GM23248 (cell line): ENCODE results near the gene RNASEH2C. TPM values are rescaled to one million over a fixed set of nuclear protein-coding genes. Genes with fewer than 3 reads are reported as not detected.

ENCODE experiments used
- DNase-seq: peaks from one replicate; pipeline ENCODE4 v3.0.0-alpha.2; 2015
- H2AFZ ChIP-seq: fragments of 200-600 bp; sonication (generic); 2 replicates; pipeline ENCODE4 v1.6.1; 2016; ENCODE audit warnings: antibody characterized with exemption
- H3F3A ChIP-seq: fragments of 200-600 bp; sonication (generic); 2 replicates; pipeline ENCODE4 v1.6.1; 2016; ENCODE audit warnings: mild to moderate bottlenecking, antibody characterized with exemption, mixed run types; ENCODE audit not compliant: insufficient read depth
- H3K27ac ChIP-seq: fragments of 200-600 bp; sonication (generic); 2 replicates; pipeline ENCODE4 v1.5.1; 2016; ENCODE audit warnings: mild to moderate bottlenecking
- H3K27me3 ChIP-seq: fragments of 200-600 bp; sonication (generic); replicated peaks from 2 replicates; pipeline ENCODE4 v1.6.1; 2016; ENCODE audit warnings: mild to moderate bottlenecking; ENCODE audit not compliant: insufficient read depth
- H3K36me3 ChIP-seq: fragments of 200-600 bp; sonication (generic); 2 replicates; pipeline ENCODE4 v1.6.1; 2016; ENCODE audit warnings: low read depth, mild to moderate bottlenecking
- H3K4me1 ChIP-seq: fragments of 200-600 bp; sonication (generic); 2 replicates; pipeline ENCODE4 v1.6.1; 2016; ENCODE audit warnings: mild to moderate bottlenecking; ENCODE audit not compliant: insufficient read depth
- H3K4me2 ChIP-seq: fragments of 200-600 bp; sonication (generic); one replicate; pipeline ENCODE4 v1.6.1; 2016; ENCODE audit warnings: mild to moderate bottlenecking; ENCODE audit not compliant: unreplicated experiment
- H3K4me3 ChIP-seq: fragments of 200-600 bp; sonication (generic); 2 replicates; pipeline ENCODE4 v1.5.1; 2016; ENCODE audit warnings: mild to moderate bottlenecking
- H3K79me2 ChIP-seq: fragments of 200-600 bp; sonication (generic); 2 replicates; pipeline ENCODE4 v1.6.1; 2016; ENCODE audit warnings: mild to moderate bottlenecking; ENCODE audit not compliant: insufficient read depth
- H3K9ac ChIP-seq: fragments of 200-600 bp; sonication (generic); 2 replicates; pipeline ENCODE4 v1.6.1; 2016; ENCODE audit warnings: mild to moderate bottlenecking
- H3K9me2 ChIP-seq: fragments of 200-600 bp; sonication (generic); 2 replicates; pipeline ENCODE4 v1.6.1; 2016; ENCODE audit warnings: mixed run types, mild to moderate bottlenecking, moderate library complexity; ENCODE audit not compliant: insufficient read depth
- H3K9me3 ChIP-seq: fragments of 200-600 bp; sonication (generic); one replicate; pipeline ENCODE4 v1.6.1; 2017; ENCODE audit warnings: low read depth
- H4K20me1 ChIP-seq: fragments of 200-600 bp; sonication (generic); 2 replicates; pipeline ENCODE4 v1.6.0; 2016; ENCODE audit not compliant: insufficient read depth
- EZH2 ChIP-seq: fragments of 200-600 bp; sonication (generic); IDR thresholded peaks from 2 replicates; pipeline ENCODE4 v1.6.1; 2018; ENCODE audit warnings: antibody characterized with exemption, mild to moderate bottlenecking; ENCODE audit not compliant: insufficient read depth, poor library complexity, severe bottlenecking
- EZH2phosphoT487 ChIP-seq: fragments of 200-600 bp; sonication (generic); IDR thresholded peaks from 2 replicates; pipeline ENCODE4 v1.6.1; 2018; ENCODE audit warnings: antibody characterized with exemption, moderate library complexity, mild to moderate bottlenecking, low read depth; ENCODE audit not compliant: insufficient read depth
- WGBS, 2 experiments: methylation state at CpG; one replicate each; pipeline ENCODE4 v1.1.6; 2015 to 2017; ENCODE audit warnings: low lambda C conversion rate in 2 of 2, low coverage in 1 of 2; ENCODE audit errors: missing lambda C conversion rate in 2 of 2; 5-methylcytosine and 5-hydroxymethylcytosine counted together
- in situ Hi-C: fragments of 300-500 bp; cut with MboI; formaldehyde crosslinking; loops from 2 replicates; pipeline ENCODE4 v1.15.0; 2020
- polyA plus RNA-seq: library from polyadenylated mRNA; unstranded; fragments of >200 nt; fragmentation: Nextera tagmentation; extraction: Ambion mirVana; gene quantifications from 2 replicates; pipeline ENCODE4 v1.2.1, GENCODE V29; 2016
- total RNA-seq: library from RNA; depleted of rRNA; stranded (reverse); fragments of >200 nt; shearing (Covaris generic); gene quantifications from 2 replicates; pipeline ENCODE4 v1.2.3, GENCODE V29; 2014

The RNASEH2C gene
- total and polyA plus RNA-seq, 2 experiments from 2014 or later = 45.7 to 117 TPM

DNA sequence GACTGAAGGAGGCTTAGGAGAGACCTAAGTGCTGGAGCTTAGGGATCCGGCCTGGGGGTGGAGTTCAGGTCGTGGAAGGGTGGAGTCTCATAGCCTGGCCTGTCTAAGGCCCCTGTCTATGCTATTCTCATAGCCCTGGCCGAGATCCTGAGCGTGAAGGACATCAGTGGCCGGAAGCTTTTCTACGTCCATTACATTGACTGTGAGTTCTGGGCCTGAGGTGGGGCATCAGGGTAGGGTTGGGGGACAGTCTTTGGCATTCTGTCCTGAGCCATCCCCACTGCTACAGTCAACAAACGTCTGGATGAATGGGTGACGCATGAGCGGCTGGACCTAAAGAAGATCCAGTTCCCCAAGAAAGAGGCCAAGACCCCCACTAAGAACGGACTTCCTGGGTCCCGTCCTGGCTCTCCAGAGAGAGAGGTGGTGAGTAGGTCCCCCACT, 7.9 kb downstream of the RNASEH2C start:
- no peak for DNase-seq
- Histone ChIP-seq H3K79me2 (peaks cover 53% of the 10 kb centered on the region), H2AFZ (peak overlapping the region; percentile 85), H3F3A (0 out of 2 replicates have a peak, but pooled peaks cover 3% of the 10 kb centered on the region), H3K4me2 (peak overlapping the region; percentile 82), H3K27ac (peak overlapping the region; percentile 97), H4K20me1 (no peaks in the 10 kb centered on the region), H3K4me1 (peaks cover 4% of the 10 kb centered on the region; the same call in 1 of the 2 replicates), H3K9ac (peak overlapping the region; percentile 94), H3K9me2 (no peaks in the 10 kb centered on the region), H3K36me3 (peaks cover 15% of the 10 kb centered on the region), H3K4me3 (peak overlapping the region; percentile 79), H3K27me3 (no peaks in the 10 kb centered on the region), H3K9me3 (no peaks in the 10 kb centered on the region)
- in situ Hi-C loops = no loop called here
- 24 to 26% methylated on average over 11 of the region's 11 CpGs for WGBS, 2 experiments
- TF ChIP-seq EZH2phosphoT487 (no peak), EZH2 (no peak)

DNA sequence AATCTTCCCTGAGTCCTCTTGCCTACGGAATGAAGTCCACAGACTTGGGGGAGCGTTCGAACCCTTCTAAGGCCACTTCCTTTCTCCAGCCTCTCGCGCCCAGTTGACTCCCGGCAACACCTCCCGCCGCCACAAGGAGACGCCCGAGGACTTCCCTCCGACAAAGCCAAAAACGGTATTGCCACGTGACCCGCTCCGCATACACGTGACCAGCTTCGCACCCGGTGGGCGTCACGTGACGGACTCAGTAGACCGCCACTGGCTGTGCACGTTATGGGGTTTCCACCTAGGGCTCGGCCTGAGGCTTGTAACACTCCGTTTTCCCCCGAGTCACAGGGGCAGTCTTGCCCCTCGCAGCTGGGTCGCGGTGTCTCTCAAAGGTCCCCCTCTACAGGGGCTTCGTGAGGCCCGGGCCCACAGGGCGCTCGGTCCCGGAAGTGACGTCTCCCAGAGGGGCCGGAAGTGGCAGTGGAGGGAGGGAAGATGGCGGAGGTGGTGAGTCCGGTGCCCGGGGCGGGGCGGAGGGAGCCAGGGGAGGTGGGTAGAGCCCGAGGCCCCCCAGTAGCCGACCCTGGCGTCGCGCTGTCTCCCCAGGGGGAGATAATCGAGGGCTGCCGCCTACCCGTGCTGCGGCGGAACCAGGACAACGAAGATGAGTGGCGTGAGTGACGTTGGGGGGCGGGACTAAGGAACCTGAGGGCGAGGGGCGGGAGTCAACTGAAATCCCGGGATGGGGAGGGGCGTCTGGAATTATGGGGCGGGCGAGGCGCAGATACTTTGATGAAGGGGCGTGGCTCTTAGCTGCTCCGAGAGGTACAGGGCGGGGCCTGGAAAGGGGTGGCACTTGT, 8.6 kb downstream of the RNASEH2C start, which contains the start of gene KAT5:
Gene KAT5, plus strand, starts transcription at position 468 of the 848 bp plus-strand sequence. Its CDS starts 16 bp downstream, at position 484.
- H3K27me3 ChIP-seq = no peaks in the 10 kb centered on the region
- H3K9me2 ChIP-seq = no peaks in the 10 kb centered on the region
- WGBS, 2 experiments = 1% methylated on average over 55 to 65 of the region's 65 CpGs
- H3K36me3 ChIP-seq = peaks cover 12% of the 10 kb centered on the region
- in situ Hi-C loops = no loop called here
- H4K20me1 ChIP-seq = no peaks in the 10 kb centered on the region
- peaks cover 4% of the 10 kb centered on the region; the same call in 1 of the 2 replicates for H3K4me1 ChIP-seq
- H3K4me3 ChIP-seq = peak within 1 kb of the TSS; percentile 79
- H3K79me2 ChIP-seq = peaks cover 46% of the 10 kb centered on the region
- H3K4me2 ChIP-seq = peak within 1 kb of the TSS; percentile 82
- peak within 1 kb of the TSS; percentile 94 for H3K9ac ChIP-seq
- 0 out of 2 replicates have a peak, but pooled peaks cover 3% of the 10 kb centered on the region for H3F3A ChIP-seq
- peak within 1 kb of the TSS; percentile 97 for H3K27ac ChIP-seq
- H2AFZ ChIP-seq = peak within 1 kb of the TSS; percentile 85
- no peak for TF ChIP-seq EZH2
- no peak for TF ChIP-seq EZH2phosphoT487
- peak; percentile 100 for DNase-seq
- H3K9me3 ChIP-seq = no peaks in the 10 kb centered on the region

- peak overlapping the region; percentile 85 for H2AFZ ChIP-seq
- no peak overlapping the region for H3K9ac ChIP-seq
- H3K27ac ChIP-seq = no peak overlapping the region
- peak overlapping the region; percentile 82 for H3K4me2 ChIP-seq
- peak; percentile 15 for DNase-seq
- no peak overlapping the region for H3K4me3 ChIP-seq
- H3K79me2 ChIP-seq = peaks cover 30% of the 10 kb centered on the region
- no peaks in the 10 kb centered on the region for H3K27me3 ChIP-seq
- no peaks in the 10 kb centered on the region for H3K9me2 ChIP-seq
- TF ChIP-seq EZH2phosphoT487 (no peak), EZH2 (no peak)
- no peaks in the 10 kb centered on the region for H4K20me1 ChIP-seq
- H3K36me3 ChIP-seq = peaks cover 5% of the 10 kb centered on the region
- no peaks in the 10 kb centered on the region for H3K9me3 ChIP-seq
- 0 out of 2 replicates have a peak, but pooled peaks cover 3% of the 10 kb centered on the region for H3F3A ChIP-seq
- WGBS, 2 experiments = 79 to 81% methylated on average over 3 of the region's 3 CpGs
- H3K4me1 ChIP-seq = peaks cover 4% of the 10 kb centered on the region; the same call in 1 of the 2 replicates
- in situ Hi-C loops = no loop called here
Measured at GRCh38 chr11:65710421-65710820, 10.2 kb downstream of the RNASEH2C start.

GRCh38 chr11:65709661-65710060, 10.9 kb downstream of the RNASEH2C start:
- H3K9me3 ChIP-seq = no peaks in the 10 kb centered on the region
- H3K4me2 ChIP-seq = no peak overlapping the region
- H4K20me1 ChIP-seq = no peaks in the 10 kb centered on the region
- no peaks in the 10 kb centered on the region for H3K9me2 ChIP-seq
- H3F3A ChIP-seq = 0 out of 2 replicates have a peak, but pooled peaks cover 3% of the 10 kb centered on the region
- H3K79me2 ChIP-seq = peaks cover 23% of the 10 kb centered on the region
- no peak for TF ChIP-seq EZH2
- TF ChIP-seq EZH2phosphoT487 = no peak
- H3K27ac ChIP-seq = no peak overlapping the region
- no peaks in the 10 kb centered on the region for H3K27me3 ChIP-seq
- H3K9ac ChIP-seq = no peak overlapping the region
- WGBS, 2 experiments = 81 to 86% methylated on average over 8 of the region's 8 CpGs
- in situ Hi-C loops = no loop called here
- no peak for DNase-seq
- no peak overlapping the region for H2AFZ ChIP-seq
- H3K36me3 ChIP-seq = peaks cover 2% of the 10 kb centered on the region
- H3K4me1 ChIP-seq = peaks cover 4% of the 10 kb centered on the region; the same call in 1 of the 2 replicates
- no peak overlapping the region for H3K4me3 ChIP-seq
